Tibial artery (tissue), 4 donors: ENCODE measurements around the gene EML3.
A peak's percentile ranks its signal among the peaks of the same experiment; 100 is the strongest.
"Not testable (repeated sequence)": the region's sequence is repeated elsewhere in the genome, so short reads cannot be mapped to it uniquely, and the experiment has no call there.

Experiments
- DNase-seq, 2 donors: peaks; one replicate each; pipeline ENCODE4 v3.0.0-alpha.2; 2019
- H3K27ac ChIP-seq, 2 donors: fragments of 200-600 bp; sonication (generic) in 1 of 2; 1 replicate in 1 of 2; 2 replicates in 1 of 2; pipeline ENCODE4 v1.5.1; 2018 to 2019; ENCODE audit warnings: mild to moderate bottlenecking in 1 of 2
- H3K27me3 ChIP-seq, 2 donors: fragments of 200-600 bp; sonication (generic) in 1 of 2; one replicate each; pipeline versions ENCODE4 v1.5.1 to v1.6.0; 2016 to 2019
- H3K36me3 ChIP-seq, 3 donors: fragments of 200-600 bp; sonication (generic) in 2 of 3; one replicate each; pipeline ENCODE4 v1.5.1; 2016 to 2019; ENCODE audit warnings: mild to moderate bottlenecking in 2 of 3
- H3K4me1 ChIP-seq, 4 donors: fragments of 200-600 bp; sonication (generic) in 2 of 4; 1 replicate in 3 of 4; 2 replicates in 1 of 4; pipeline ENCODE4 v1.5.1; 2016 to 2019
- H3K4me3 ChIP-seq, 2 donors: fragments of 200-600 bp; sonication (generic) in 1 of 2; 1 replicate in 1 of 2; 2 replicates in 1 of 2; pipeline ENCODE4 v1.5.1; 2018 to 2019; ENCODE audit warnings: mild to moderate bottlenecking in 2 of 2
- H3K9me3 ChIP-seq, 3 donors: fragments of 200-600 bp; sonication (generic) in 1 of 3; one replicate each; pipeline ENCODE4 v1.5.1; 2016 to 2019
- intact Hi-C: fragments of 100-400 bp; cut with DNase I; formaldehyde crosslinking; loops from one replicate; pipeline ENCODE4 v1.15.0; 2023; ENCODE audit warnings: low total_unique reads
- TF ChIP-seq, protein P1 (sequence below), 2 experiments: fragments of 200-600 bp in 1 of 2; fragments of 450-650 bp in 1 of 2; IDR thresholded peaks; one replicate each; pipeline ENCODE4 v1.5.1; 2017 to 2019; ENCODE audit warnings: antibody characterized with exemption in 2 of 2, mild to moderate bottlenecking in 1 of 2, moderate library complexity in 1 of 2

EML3 gene

DNA sequence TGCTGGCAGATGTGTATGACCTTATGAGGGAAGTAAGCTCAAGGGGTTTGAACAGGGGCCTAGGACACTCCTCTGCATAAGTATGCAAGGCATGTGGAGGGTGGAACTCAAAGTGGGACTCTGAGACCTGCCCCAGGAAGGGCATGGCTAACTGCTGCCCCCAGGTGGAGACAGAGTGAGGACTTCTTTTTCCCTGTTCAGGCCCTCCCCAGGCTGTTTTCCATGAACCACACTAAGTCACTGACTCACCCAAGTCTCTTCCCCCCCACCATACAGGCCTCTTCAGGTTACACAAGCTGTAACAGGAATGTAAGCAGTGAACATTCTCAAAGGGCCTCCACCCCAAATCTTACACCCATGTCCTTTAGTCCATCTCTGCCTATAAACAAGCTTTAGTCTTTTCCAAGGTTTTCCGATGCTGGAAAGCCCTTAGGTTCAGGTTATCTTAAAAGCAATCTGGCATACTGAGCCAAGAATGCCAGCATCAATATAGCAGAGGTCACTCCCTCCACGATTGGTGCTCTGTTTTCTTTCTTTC lies 51.9 kb downstream of the EML3 start:
- Histone ChIP-seq H3K9me3 (no peaks in the 10 kb centered on the region), H3K4me1 (peaks cover 4 to 46% (median 31%) of the 10 kb centered on the region in 4 donors), H3K4me3 (no peak overlapping the region), H3K27ac (peak overlapping the region; percentile 75 to 78), H3K27me3 (no peaks in the 10 kb centered on the region), H3K36me3 (peaks cover 23 to 69% (median 27%) of the 10 kb centered on the region in 3 donors)
- intact Hi-C loops = loop anchor here (5.0 kb wide), 1 partner anchor 138 kb away; no protein-coding TSS in a partner anchor
- peak; percentile 91 to 96 for DNase-seq
- TF ChIP-seq, protein P1, sequence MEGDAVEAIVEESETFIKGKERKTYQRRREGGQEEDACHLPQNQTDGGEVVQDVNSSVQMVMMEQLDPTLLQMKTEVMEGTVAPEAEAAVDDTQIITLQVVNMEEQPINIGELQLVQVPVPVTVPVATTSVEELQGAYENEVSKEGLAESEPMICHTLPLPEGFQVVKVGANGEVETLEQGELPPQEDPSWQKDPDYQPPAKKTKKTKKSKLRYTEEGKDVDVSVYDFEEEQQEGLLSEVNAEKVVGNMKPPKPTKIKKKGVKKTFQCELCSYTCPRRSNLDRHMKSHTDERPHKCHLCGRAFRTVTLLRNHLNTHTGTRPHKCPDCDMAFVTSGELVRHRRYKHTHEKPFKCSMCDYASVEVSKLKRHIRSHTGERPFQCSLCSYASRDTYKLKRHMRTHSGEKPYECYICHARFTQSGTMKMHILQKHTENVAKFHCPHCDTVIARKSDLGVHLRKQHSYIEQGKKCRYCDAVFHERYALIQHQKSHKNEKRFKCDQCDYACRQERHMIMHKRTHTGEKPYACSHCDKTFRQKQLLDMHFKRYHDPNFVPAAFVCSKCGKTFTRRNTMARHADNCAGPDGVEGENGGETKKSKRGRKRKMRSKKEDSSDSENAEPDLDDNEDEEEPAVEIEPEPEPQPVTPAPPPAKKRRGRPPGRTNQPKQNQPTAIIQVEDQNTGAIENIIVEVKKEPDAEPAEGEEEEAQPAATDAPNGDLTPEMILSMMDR (IDR thresholded peaks at IDR 0.05) = peak; percentile 86 to 88

DNA sequence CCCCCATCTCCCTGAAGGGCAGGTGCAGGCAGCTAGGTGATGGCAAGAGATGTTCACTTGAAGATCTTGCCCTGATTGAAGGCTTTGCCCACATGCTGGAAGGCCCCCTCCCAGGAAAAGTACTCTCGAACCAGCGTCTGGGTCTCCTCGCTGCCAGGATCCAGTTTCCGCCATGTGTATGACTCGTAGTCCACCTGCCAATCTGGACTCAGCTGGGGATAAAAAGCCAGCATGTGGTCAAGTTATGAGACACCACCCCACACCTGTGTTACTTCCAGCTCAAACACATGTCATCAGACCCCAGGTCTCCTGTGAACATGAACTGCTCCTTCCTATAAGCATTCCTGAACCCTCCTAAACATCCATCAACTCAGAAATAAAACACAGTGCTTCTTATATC lies 52.9 kb downstream of the EML3 start:
- peaks cover 4 to 56% (median 41%) of the 10 kb centered on the region in 4 donors for H3K4me1 ChIP-seq
- H3K27ac ChIP-seq = peak overlapping the region; percentile 75 to 78
- not testable (repeated sequence) for H3K4me3 ChIP-seq, DNase-seq, H3K27me3 ChIP-seq, H3K9me3 ChIP-seq
- H3K36me3 ChIP-seq = peaks cover 15 to 59% (median 20%) of the 10 kb centered on the region in 3 donors
- intact Hi-C loops = loop anchor here (5.0 kb wide), 1 partner anchor 137 kb away; no protein-coding TSS in a partner anchor

DNA sequence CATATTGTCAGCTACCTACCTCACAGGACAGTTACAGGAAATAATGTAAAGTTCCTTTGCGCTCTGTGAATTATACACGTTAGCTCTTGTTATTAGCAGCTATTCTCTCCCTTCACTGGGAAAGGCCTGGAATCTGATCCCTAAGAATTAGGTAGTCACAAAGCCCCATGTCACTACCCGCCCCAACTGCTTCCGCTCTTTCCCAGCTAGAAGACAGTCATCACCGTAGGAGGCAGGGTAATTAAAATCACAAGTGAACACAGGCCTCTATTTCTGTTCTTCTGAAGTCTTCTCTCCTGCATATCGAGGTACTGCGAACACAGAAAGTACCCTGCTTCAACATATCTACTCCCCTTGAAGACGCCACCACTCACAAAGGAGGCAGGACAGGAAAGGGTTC lies 53.4 kb downstream of the EML3 start:
- no peak overlapping the region for H3K4me3 ChIP-seq
- no peaks in the 10 kb centered on the region for H3K9me3 ChIP-seq
- intact Hi-C loops = no loop called here
- no peak for DNase-seq
- H3K36me3 ChIP-seq = peaks cover 15 to 56% (median 20%) of the 10 kb centered on the region in 3 donors
- H3K4me1 ChIP-seq = peaks cover 4 to 60% (median 44%) of the 10 kb centered on the region in 4 donors
- H3K27me3 ChIP-seq = no peaks in the 10 kb centered on the region
- peak overlapping the region; percentile 75 to 78 for H3K27ac ChIP-seq
- TF ChIP-seq, protein P1 (IDR thresholded peaks at IDR 0.05) = no peak

DNA sequence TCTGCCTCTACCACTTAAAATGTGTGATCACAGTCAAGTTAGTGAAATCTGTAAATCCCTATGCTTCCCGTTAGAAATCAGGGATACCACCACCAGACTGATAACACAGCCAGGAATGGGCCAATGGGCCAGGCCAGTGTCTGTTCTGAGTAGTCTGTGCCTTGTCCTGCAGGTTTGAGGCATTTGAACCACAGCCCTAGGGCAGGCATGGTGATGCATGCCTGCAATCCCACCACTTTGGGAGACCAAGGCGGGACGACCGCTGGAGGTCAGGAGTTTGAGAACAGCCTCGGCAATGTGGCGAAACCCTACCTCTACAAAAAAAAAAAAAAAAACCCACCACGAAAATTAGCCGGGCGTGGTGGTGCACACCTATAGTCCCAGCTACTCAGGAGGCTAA lies 53.9 kb downstream of the EML3 start:
- H3K4me3 ChIP-seq = no peak overlapping the region
- no peaks in the 10 kb centered on the region for H3K27me3 ChIP-seq
- H3K27ac ChIP-seq = peak overlapping the region in 1 of 2 donors; percentile 98
- no peaks in the 10 kb centered on the region for H3K9me3 ChIP-seq
- H3K4me1 ChIP-seq = peaks cover 4 to 65% (median 50%) of the 10 kb centered on the region in 4 donors
- TF ChIP-seq, protein P1 (IDR thresholded peaks at IDR 0.05) = no peak
- DNase-seq = no peak
- H3K36me3 ChIP-seq = peaks cover 15 to 51% (median 16%) of the 10 kb centered on the region in 3 donors
- intact Hi-C loops = no loop called here

DNA sequence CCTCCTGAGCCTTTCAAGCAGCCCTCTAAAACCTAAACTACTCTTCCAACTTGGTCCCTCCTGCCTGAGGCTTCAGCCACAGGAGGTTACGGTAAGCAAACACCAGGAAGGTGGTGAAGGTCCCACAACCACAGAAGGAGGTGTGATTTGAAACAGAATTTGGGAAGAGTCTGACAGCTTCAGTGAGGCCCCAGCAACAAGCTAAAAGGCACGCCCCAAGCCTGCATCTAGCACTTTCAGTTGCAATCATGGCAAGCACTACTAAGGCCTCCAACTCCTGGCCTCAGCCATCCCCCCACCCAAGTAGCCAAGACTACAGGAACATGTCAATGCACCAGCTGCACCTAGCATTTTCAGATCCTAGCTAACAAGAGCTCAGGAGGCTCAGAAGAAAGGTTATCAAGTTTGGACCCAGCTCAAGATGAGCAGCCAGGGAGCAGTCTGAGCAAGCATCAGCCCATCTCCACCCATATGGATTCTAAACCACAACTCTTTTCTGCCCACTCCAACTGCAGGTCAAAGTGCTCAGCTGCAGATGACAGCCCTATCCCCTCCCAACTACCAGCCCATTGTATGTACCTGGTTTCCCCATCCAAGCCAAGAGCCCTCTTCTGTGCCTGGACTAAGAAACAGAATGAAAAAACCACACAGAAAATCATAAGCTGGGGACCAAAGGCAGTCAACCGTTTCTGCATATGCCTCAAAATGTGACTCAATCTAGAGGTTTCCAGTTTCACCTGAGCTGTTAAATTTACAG lies 55.5 kb downstream of the EML3 start:
- H3K27ac ChIP-seq = peak overlapping the region; percentile 90 to 98
- TF ChIP-seq, protein P1 (IDR thresholded peaks at IDR 0.05) = no peak
- H3K4me1 ChIP-seq = peaks cover 4 to 73% (median 63%) of the 10 kb centered on the region in 4 donors
- DNase-seq = no peak
- peak overlapping the region in 1 of 2 donors; percentile 15 for H3K4me3 ChIP-seq
- no peaks in the 10 kb centered on the region for H3K27me3 ChIP-seq
- no peaks in the 10 kb centered on the region for H3K9me3 ChIP-seq
- intact Hi-C loops = no loop called here
- peaks cover 13 to 35% (median 15%) of the 10 kb centered on the region in 3 donors for H3K36me3 ChIP-seq
